Measurements from ENCODE around the gene CD44. TPM values are rescaled to one million over a fixed set of nuclear protein-coding genes. Genes with fewer than 3 reads are reported as not detected.
A peak's percentile ranks its signal among the peaks of the same experiment; 100 is the strongest.

CD44 gene
- total and polyA plus RNA-seq, 2 donors (not counting 1 experiment from before 2014, with no cell fraction given) = 660 to 980 TPM

DNA sequence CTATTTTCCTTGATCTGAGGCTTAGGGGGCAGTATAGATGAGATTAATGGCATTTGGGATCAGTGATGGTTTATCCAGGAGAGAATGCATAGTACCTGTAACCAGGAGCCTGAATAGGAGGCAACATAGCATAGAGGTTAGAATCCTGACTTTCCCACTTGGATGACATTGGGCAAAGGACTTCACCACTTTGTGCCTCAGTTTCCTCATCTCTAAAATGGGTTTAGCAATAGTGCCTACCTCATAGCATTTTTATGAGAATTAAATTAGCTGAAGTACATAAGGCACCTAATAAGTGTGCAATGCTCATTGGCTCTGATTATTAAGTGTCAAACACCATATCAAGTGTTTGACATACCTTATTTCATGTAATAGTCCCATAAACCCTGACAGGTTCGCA, 30.8 kb downstream of the CD44 start:
- H3K27me3 ChIP-seq (ENCODE audit: control insufficient read depth, insufficient read depth, low read length) = no peaks in the 10 kb centered on the region
- H3K4me2 ChIP-seq (ENCODE audit: extremely low read depth, insufficient read depth, low read length) = no peak overlapping the region
- no peak for DNase-seq (ENCODE audit: low read depth in 2 of 2)
- no peak overlapping the region for H3K4me3 ChIP-seq (replicated peaks in 1 of 4; ENCODE audit: control extremely low read depth in 1 of 4, insufficient read depth in 1 of 4, low read depth in 3 of 4, low read length in 4 of 4)
- peaks cover 99% of the 10 kb centered on the region for H3K79me2 ChIP-seq (ENCODE audit: control insufficient read depth, insufficient read depth, low read length)
- H4K20me1 ChIP-seq (ENCODE audit: control insufficient read depth, extremely low read depth, insufficient read depth, low read length) = no peaks in the 10 kb centered on the region
- no peak overlapping the region for H2AFZ ChIP-seq (ENCODE audit: low read length)
- TF ChIP-seq, protein P1, sequence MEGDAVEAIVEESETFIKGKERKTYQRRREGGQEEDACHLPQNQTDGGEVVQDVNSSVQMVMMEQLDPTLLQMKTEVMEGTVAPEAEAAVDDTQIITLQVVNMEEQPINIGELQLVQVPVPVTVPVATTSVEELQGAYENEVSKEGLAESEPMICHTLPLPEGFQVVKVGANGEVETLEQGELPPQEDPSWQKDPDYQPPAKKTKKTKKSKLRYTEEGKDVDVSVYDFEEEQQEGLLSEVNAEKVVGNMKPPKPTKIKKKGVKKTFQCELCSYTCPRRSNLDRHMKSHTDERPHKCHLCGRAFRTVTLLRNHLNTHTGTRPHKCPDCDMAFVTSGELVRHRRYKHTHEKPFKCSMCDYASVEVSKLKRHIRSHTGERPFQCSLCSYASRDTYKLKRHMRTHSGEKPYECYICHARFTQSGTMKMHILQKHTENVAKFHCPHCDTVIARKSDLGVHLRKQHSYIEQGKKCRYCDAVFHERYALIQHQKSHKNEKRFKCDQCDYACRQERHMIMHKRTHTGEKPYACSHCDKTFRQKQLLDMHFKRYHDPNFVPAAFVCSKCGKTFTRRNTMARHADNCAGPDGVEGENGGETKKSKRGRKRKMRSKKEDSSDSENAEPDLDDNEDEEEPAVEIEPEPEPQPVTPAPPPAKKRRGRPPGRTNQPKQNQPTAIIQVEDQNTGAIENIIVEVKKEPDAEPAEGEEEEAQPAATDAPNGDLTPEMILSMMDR (conservative IDR thresholded peaks at IDR 0.05 in 1 of 2, IDR thresholded peaks at IDR 0.05 in 1 of 2; ENCODE audit: low read depth in 1 of 2, low read length in 2 of 2) = no peak
- no peak for TF ChIP-seq EZH2 (IDR thresholded peaks at IDR 0.05; ENCODE audit: low read length, missing control alignments)
- H3K27ac ChIP-seq (ENCODE audit: insufficient read depth, low read length) = no peak overlapping the region
- H3K36me3 ChIP-seq (ENCODE audit: control insufficient read depth, insufficient read depth, low read length) = peaks cover 4% of the 10 kb centered on the region
- peaks cover 49% of the 10 kb centered on the region for H3K4me1 ChIP-seq (ENCODE audit: control insufficient read depth, extremely low read depth, insufficient read depth, low read length)
- no peaks in the 10 kb centered on the region for H3K9me3 ChIP-seq (ENCODE audit: control insufficient read depth, insufficient read depth, low read depth, low read length)
- no peak overlapping the region for H3K9ac ChIP-seq (ENCODE audit: insufficient read depth, low read length)

GRCh38 chr11:35170503-35170902, 31.5 kb downstream of the CD44 start:
- DNase-seq (ENCODE audit: low read depth in 2 of 2) = peak in 1 of 2 donors; percentile 47
- H2AFZ ChIP-seq (ENCODE audit: low read length) = no peak overlapping the region
- peaks cover 99% of the 10 kb centered on the region for H3K79me2 ChIP-seq (ENCODE audit: control insufficient read depth, insufficient read depth, low read length)
- H3K9me3 ChIP-seq (ENCODE audit: control insufficient read depth, insufficient read depth, low read depth, low read length) = no peaks in the 10 kb centered on the region
- H3K4me1 ChIP-seq (ENCODE audit: control insufficient read depth, extremely low read depth, insufficient read depth, low read length) = peaks cover 48% of the 10 kb centered on the region
- no peak overlapping the region for H3K9ac ChIP-seq (ENCODE audit: insufficient read depth, low read length)
- peaks cover 4% of the 10 kb centered on the region for H3K36me3 ChIP-seq (ENCODE audit: control insufficient read depth, insufficient read depth, low read length)
- no peak overlapping the region for H3K4me3 ChIP-seq (replicated peaks in 1 of 4; ENCODE audit: control extremely low read depth in 1 of 4, insufficient read depth in 1 of 4, low read depth in 3 of 4, low read length in 4 of 4)
- no peak for TF ChIP-seq EZH2 (IDR thresholded peaks at IDR 0.05; ENCODE audit: low read length, missing control alignments)
- TF ChIP-seq, protein P1 (conservative IDR thresholded peaks at IDR 0.05 in 1 of 2, IDR thresholded peaks at IDR 0.05 in 1 of 2; ENCODE audit: low read depth in 1 of 2, low read length in 2 of 2) = no peak
- no peaks in the 10 kb centered on the region for H4K20me1 ChIP-seq (ENCODE audit: control insufficient read depth, extremely low read depth, insufficient read depth, low read length)
- no peaks in the 10 kb centered on the region for H3K27me3 ChIP-seq (ENCODE audit: control insufficient read depth, insufficient read depth, low read length)
- H3K27ac ChIP-seq (ENCODE audit: insufficient read depth, low read length) = no peak overlapping the region
- no peak overlapping the region for H3K4me2 ChIP-seq (ENCODE audit: extremely low read depth, insufficient read depth, low read length)

DNA sequence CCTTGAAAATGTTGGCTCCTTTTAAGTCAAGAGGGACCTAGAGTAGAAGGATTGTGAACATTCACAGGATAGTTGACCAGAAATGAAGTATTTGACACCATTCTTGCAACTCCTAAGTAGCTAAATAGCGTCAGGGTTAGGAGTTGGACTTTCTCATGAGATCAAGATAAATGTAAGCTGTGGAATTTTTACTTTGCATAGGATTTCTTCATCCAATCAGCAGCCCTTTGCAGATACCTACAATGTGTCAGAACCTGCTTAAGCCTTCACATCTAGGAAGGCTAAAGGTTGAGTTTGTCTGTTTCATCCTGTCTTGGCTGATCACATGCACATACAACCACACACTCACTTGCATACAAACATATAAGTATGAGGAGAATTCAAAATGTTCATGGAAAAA, 32.3 kb downstream of the CD44 start:
- peaks cover 42% of the 10 kb centered on the region for H3K4me1 ChIP-seq (ENCODE audit: control insufficient read depth, extremely low read depth, insufficient read depth, low read length)
- no peak overlapping the region for H3K27ac ChIP-seq (ENCODE audit: insufficient read depth, low read length)
- H3K9ac ChIP-seq (ENCODE audit: insufficient read depth, low read length) = no peak overlapping the region
- peaks cover 94% of the 10 kb centered on the region for H3K79me2 ChIP-seq (ENCODE audit: control insufficient read depth, insufficient read depth, low read length)
- no peak for TF ChIP-seq EZH2 (IDR thresholded peaks at IDR 0.05; ENCODE audit: low read length, missing control alignments)
- TF ChIP-seq, protein P1 (conservative IDR thresholded peaks at IDR 0.05 in 1 of 2, IDR thresholded peaks at IDR 0.05 in 1 of 2; ENCODE audit: low read depth in 1 of 2, low read length in 2 of 2) = no peak
- H2AFZ ChIP-seq (ENCODE audit: low read length) = no peak overlapping the region
- no peaks in the 10 kb centered on the region for H4K20me1 ChIP-seq (ENCODE audit: control insufficient read depth, extremely low read depth, insufficient read depth, low read length)
- H3K36me3 ChIP-seq (ENCODE audit: control insufficient read depth, insufficient read depth, low read length) = peaks cover 4% of the 10 kb centered on the region
- no peak for DNase-seq (ENCODE audit: low read depth in 2 of 2)
- no peak overlapping the region for H3K4me2 ChIP-seq (ENCODE audit: extremely low read depth, insufficient read depth, low read length)
- H3K4me3 ChIP-seq (replicated peaks in 1 of 4; ENCODE audit: control extremely low read depth in 1 of 4, insufficient read depth in 1 of 4, low read depth in 3 of 4, low read length in 4 of 4) = no peak overlapping the region
- H3K9me3 ChIP-seq (ENCODE audit: control insufficient read depth, insufficient read depth, low read depth, low read length) = no peaks in the 10 kb centered on the region
- no peaks in the 10 kb centered on the region for H3K27me3 ChIP-seq (ENCODE audit: control insufficient read depth, insufficient read depth, low read length)
